Osteoblast (primary cell): ENCODE measurements around the gene ILF3. TPM values are rescaled to one million over a fixed set of nuclear protein-coding genes. Genes with fewer than 3 reads are reported as not detected.
A peak's percentile ranks its signal among the peaks of the same experiment; 100 is the strongest.

Experiments
- DNase-seq: peaks from one replicate; pipeline ENCODE4 v3.0.0; 2011; ENCODE audit warnings: low spot score, mixed read lengths; ENCODE audit not compliant: insufficient read length; ENCODE audit errors: missing footprints
- H2AFZ ChIP-seq: 2 replicates; pipeline ENCODE4 v1.6.0; 2011; ENCODE audit warnings: mild to moderate bottlenecking, low read length
- H3K27ac ChIP-seq: 2 replicates; pipeline ENCODE4 v1.5.1; 2011; ENCODE audit warnings: mild to moderate bottlenecking, low read depth, low read length, moderate library complexity
- H3K27me3 ChIP-seq: 2 replicates; pipeline ENCODE4 v1.6.0; 2012; ENCODE audit warnings: mild to moderate bottlenecking, control low read depth, inconsistent platforms, low read length, moderate library complexity; ENCODE audit not compliant: insufficient read depth
- H3K36me3 ChIP-seq: 2 replicates; pipeline ENCODE4 v1.5.1; 2011; ENCODE audit warnings: mild to moderate bottlenecking, low read length, control low read depth, moderate library complexity; ENCODE audit not compliant: insufficient read depth
- H3K4me1 ChIP-seq: 2 replicates; pipeline ENCODE4 v1.5.1; 2011; ENCODE audit warnings: mild to moderate bottlenecking, low read length, control low read depth, moderate library complexity; ENCODE audit not compliant: insufficient read depth
- H3K4me2 ChIP-seq: 2 replicates; pipeline ENCODE4 v1.6.0; 2011; ENCODE audit warnings: mild to moderate bottlenecking, low read length; ENCODE audit not compliant: insufficient read depth
- H3K4me3 ChIP-seq: fragments of 200-600 bp; sonication (generic); 3 replicates; pipeline ENCODE4 v1.5.1; 2012; ENCODE audit warnings: mild to moderate bottlenecking, low read length, inconsistent platforms; ENCODE audit not compliant: insufficient read depth
- H3K79me2 ChIP-seq: 2 replicates; pipeline ENCODE4 v1.6.0; 2012; ENCODE audit warnings: mild to moderate bottlenecking, low read length, control low read depth, inconsistent platforms; ENCODE audit not compliant: insufficient read depth
- H3K9me3 ChIP-seq: 2 replicates; pipeline ENCODE4 v1.5.1; 2011; ENCODE audit warnings: low read depth, low read length, control low read depth
- H4K20me1 ChIP-seq: 2 replicates; pipeline ENCODE4 v1.6.0; 2012; ENCODE audit warnings: mild to moderate bottlenecking, low read length, control low read depth; ENCODE audit not compliant: insufficient read depth
- CTCF ChIP-seq: IDR thresholded peaks from 2 replicates; pipeline ENCODE4 v1.5.1; 2011; ENCODE audit warnings: mild to moderate bottlenecking, low read depth, low read length, moderate library complexity; ENCODE audit errors: extremely low read depth
- total RNA-seq: library from RNA; depleted of rRNA; stranded (reverse); fragments of >200 nt; gene quantifications from 2 replicates; pipeline ENCODE4 v1.2.3, GENCODE V29; 2012

The ILF3 gene
- 105 and 107 TPM in 2 replicates for total RNA-seq

DNA sequence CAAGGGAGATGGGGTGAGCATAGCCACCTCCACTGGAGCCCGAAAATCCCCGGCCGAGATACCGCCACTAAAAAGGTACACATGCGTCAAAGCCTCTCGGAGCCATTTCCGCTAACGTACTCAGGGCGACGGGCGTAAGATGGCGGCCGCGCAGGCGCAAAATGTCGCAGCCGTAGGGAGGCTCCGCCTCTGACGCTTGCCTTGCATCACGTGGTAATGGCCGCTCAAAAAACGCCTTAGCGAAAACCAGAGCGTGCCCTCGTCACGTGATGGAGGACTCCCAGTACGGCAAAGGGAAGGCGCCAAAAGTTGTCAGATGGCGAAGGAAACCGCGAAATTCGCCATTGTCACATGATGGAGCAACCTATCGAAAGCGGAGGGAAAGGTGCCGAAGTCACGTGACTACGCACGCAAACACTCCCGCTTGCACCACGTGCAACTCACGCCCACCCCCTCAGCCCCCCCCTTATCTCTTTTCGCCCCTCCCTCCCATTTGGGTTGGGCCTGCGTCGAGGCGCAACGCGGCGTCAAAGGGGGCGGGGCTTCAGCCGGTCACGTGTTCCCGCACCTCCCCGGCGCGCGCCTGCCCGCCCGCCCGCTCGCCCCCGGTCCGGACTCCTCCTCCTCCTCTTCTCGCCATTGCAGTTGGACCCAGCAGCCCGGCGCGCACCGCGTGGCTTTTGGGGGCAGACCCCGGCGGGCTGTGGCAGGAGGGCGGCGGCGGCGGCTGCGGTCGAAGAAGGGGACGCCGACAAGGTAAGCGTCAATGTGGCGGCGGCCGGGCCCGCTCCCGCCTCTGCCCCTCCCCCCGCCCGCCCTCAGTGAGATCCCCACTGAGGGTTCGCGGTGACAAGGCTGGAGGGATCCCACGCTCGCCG, at the start of gene ILF3:
Gene ILF3 (plus strand): TSS at position 615 of the 878 bp plus-strand sequence. CDS start 16,260 bp downstream, outside the sequence.
- peaks cover 14% of the 10 kb centered on the region for H3K36me3 ChIP-seq
- no peak for TF ChIP-seq CTCF

DNA sequence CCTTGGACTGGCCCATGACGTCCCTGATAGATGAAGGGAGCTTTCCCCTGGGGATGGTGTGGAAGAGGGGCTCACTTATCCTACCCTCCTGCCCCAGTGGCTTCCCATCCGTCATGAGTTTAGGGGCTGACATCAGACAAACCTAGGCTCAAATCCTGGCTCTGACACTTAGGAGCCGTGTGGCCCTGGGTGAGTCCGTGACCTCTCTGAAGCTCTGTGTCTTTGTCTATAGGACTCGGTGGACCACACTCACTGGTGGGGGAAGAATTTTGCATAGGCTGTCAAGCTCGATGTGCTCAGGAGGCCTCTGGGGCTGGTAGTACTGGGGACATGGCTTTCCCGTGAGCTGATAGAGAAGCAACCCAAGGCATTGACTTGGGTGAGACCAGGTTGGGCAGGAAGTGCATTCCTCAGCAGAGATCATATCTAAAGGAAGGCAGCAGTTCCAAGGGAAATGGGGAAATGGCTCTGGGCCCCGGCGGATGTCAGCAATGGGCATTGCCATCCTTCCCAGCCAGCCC, 49.6 kb upstream of the ILF3 start:
- H3K4me2 ChIP-seq = no peak overlapping the region
- peaks cover 3% of the 10 kb centered on the region for H3K27me3 ChIP-seq
- peaks cover 12% of the 10 kb centered on the region for H3K4me1 ChIP-seq
- H3K36me3 ChIP-seq = no peaks in the 10 kb centered on the region
- no peaks in the 10 kb centered on the region for H3K9me3 ChIP-seq
- peak overlapping the region; percentile 50 for H3K27ac ChIP-seq
- no peak overlapping the region for H3K4me3 ChIP-seq
- no peak for DNase-seq
- H2AFZ ChIP-seq = no peak overlapping the region
- TF ChIP-seq CTCF = no peak
- no peaks in the 10 kb centered on the region for H4K20me1 ChIP-seq
- peaks cover 30% of the 10 kb centered on the region for H3K79me2 ChIP-seq

More for the DNA sequence above, at the start of gene ILF3:
- no peaks in the 10 kb centered on the region for H3K9me3 ChIP-seq
- H4K20me1 ChIP-seq = peaks cover 40% of the 10 kb centered on the region
- peak within 1 kb of the TSS; percentile 98 for H3K27ac ChIP-seq
- H3K4me1 ChIP-seq = peaks cover 11% of the 10 kb centered on the region
- H3K4me2 ChIP-seq = peak within 1 kb of the TSS; percentile 88
- H3K27me3 ChIP-seq = no peaks in the 10 kb centered on the region
- peaks cover 53% of the 10 kb centered on the region for H3K79me2 ChIP-seq
- peak; percentile 99 for DNase-seq
- H2AFZ ChIP-seq = peak within 1 kb of the TSS; percentile 93
- peak within 1 kb of the TSS; percentile 88 for H3K4me3 ChIP-seq

GRCh38 chr19:10611907-10612306, 42.2 kb upstream of the ILF3 start:
- no peak overlapping the region for H2AFZ ChIP-seq
- peaks cover 20% of the 10 kb centered on the region for H3K79me2 ChIP-seq
- no peak for TF ChIP-seq CTCF
- peaks cover 10% of the 10 kb centered on the region for H3K4me1 ChIP-seq
- no peaks in the 10 kb centered on the region for H3K27me3 ChIP-seq
- no peaks in the 10 kb centered on the region for H3K9me3 ChIP-seq
- H3K4me2 ChIP-seq = no peak overlapping the region
- no peak overlapping the region for H3K4me3 ChIP-seq
- no peaks in the 10 kb centered on the region for H3K36me3 ChIP-seq
- H4K20me1 ChIP-seq = no peaks in the 10 kb centered on the region
- no peak overlapping the region for H3K27ac ChIP-seq
- no peak for DNase-seq

DNA sequence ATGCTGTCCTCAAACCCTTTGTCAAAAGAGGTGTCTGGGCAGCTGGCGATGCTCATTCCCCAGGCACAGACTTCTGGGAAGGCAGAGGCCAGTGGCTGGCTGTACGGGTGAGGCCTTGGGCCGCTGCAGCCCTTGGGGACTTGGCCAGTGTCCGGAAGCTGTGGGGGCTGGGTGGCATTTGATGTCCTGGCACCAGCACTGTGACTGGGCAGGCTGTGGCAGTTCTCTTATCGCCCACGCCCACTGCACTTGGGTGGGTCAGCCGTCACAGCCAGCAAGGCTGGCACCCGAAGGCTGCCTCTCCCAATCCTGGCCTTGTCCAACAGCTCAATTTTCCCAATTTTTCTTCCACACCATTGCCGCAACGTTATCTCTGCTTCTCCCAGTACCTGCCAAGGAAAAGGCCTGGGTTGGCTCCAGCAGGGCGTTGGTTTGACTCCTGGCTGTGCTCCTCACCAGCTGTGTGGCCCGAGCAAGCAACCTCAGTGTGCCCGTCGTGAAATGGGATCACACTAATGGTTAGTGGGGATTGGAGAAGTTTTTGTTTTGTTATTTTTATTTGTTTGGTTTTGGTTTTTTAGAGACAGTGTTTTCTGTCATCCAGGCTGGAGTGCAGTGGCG, 41.5 kb upstream of the ILF3 start:
- Histone ChIP-seq H4K20me1 (no peaks in the 10 kb centered on the region), H3K27me3 (no peaks in the 10 kb centered on the region), H3K4me1 (peaks cover 17% of the 10 kb centered on the region), H3K9me3 (no peaks in the 10 kb centered on the region), H3K27ac (peak overlapping the region; percentile 11), H3K4me2 (peak overlapping the region; percentile 29), H3K36me3 (no peaks in the 10 kb centered on the region), H3K79me2 (peaks cover 20% of the 10 kb centered on the region), H3K4me3 (no peak overlapping the region), H2AFZ (peak overlapping the region; percentile 58)
- no peak for DNase-seq
- TF ChIP-seq CTCF = no peak
